ENCODE results near the gene PEDS1. TPM values are rescaled to one million over a fixed set of nuclear protein-coding genes. Genes with fewer than 3 reads are reported as not detected.
"Not testable (repeated sequence)": the region's sequence is repeated elsewhere in the genome, so short reads cannot be mapped to it uniquely, and the experiment has no call there.

PEDS1 gene
- total RNA-seq, 6 donors from 2014 or later, result 30.4 to 59.3 (median 34.2) TPM

DNA sequence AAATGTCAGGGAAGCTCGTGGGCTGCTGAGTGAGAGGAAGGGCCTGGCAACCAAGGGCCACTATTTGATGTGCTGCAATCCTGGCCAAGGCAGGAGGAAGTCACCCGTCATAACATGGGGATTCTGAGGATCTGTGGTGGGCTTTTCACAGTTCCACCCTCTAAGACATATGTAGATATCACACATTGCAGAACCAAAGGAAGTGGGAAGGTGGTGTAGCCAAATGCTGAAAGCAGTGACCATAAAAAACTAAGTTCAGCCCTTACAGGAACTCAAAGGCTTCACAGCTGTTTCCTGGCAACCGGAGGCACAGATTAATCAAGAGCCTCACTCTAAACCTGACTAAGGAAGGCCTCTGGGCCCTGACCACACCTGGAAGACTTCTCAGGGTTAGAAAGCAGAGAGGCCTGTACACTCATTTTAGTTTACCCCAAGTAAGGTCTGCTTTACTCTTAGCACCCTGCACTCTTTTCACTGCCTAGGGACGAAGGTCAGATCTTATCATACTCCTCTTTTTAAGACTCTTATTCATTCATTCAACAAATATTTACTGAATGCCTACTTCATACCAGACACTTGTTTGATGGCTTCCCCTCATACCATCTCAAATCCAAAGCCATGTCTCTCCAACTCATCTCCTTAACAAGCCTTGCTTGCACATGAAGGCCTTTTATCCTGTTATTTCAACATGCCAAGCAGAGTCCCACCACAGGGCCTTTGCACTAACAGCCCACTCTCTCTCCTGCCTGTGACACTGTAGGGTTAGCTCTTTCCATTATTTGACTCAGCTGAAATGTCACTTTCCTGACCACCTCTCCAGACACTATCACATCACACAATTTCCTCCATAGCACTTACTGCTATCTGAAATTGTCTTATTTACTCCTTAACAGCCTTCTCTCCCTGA lies 43.1 kb downstream of the PEDS1 start:
- no peaks in the 10 kb centered on the region for H3K9me3 ChIP-seq
- H3K27ac ChIP-seq, result peak overlapping the region in 3 of 4 donors; percentile 15 to 99 (median 45)
- H3K36me3 ChIP-seq, result peaks cover 0 to 2% (median 0%) of the 10 kb centered on the region in 4 donors
- H3K4me1 ChIP-seq, result peaks cover 69 to 87% (median 70%) of the 10 kb centered on the region in 4 donors
- no peak for ATAC-seq (ENCODE audit: low FRiP score in 2 of 2)
- TF ChIP-seq, protein P1, sequence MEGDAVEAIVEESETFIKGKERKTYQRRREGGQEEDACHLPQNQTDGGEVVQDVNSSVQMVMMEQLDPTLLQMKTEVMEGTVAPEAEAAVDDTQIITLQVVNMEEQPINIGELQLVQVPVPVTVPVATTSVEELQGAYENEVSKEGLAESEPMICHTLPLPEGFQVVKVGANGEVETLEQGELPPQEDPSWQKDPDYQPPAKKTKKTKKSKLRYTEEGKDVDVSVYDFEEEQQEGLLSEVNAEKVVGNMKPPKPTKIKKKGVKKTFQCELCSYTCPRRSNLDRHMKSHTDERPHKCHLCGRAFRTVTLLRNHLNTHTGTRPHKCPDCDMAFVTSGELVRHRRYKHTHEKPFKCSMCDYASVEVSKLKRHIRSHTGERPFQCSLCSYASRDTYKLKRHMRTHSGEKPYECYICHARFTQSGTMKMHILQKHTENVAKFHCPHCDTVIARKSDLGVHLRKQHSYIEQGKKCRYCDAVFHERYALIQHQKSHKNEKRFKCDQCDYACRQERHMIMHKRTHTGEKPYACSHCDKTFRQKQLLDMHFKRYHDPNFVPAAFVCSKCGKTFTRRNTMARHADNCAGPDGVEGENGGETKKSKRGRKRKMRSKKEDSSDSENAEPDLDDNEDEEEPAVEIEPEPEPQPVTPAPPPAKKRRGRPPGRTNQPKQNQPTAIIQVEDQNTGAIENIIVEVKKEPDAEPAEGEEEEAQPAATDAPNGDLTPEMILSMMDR (IDR thresholded peaks at IDR 0.05), result no peak
- TF ChIP-seq POLR2A (IDR thresholded peaks at IDR 0.05), result no peak
- no peak for TF ChIP-seq POLR2AphosphoS5 (IDR thresholded peaks at IDR 0.05)
- no peak for TF ChIP-seq EP300 (IDR thresholded peaks at IDR 0.05)
- peak in 1 of 2 donors; percentile 64 for DNase-seq
- H3K4me3 ChIP-seq, result no peak overlapping the region
- H3K27me3 ChIP-seq, result no peaks in the 10 kb centered on the region
- WGBS, 2 donors, result 9 to 13% methylated on average over 3 to 4 of the region's 4 CpGs

DNA sequence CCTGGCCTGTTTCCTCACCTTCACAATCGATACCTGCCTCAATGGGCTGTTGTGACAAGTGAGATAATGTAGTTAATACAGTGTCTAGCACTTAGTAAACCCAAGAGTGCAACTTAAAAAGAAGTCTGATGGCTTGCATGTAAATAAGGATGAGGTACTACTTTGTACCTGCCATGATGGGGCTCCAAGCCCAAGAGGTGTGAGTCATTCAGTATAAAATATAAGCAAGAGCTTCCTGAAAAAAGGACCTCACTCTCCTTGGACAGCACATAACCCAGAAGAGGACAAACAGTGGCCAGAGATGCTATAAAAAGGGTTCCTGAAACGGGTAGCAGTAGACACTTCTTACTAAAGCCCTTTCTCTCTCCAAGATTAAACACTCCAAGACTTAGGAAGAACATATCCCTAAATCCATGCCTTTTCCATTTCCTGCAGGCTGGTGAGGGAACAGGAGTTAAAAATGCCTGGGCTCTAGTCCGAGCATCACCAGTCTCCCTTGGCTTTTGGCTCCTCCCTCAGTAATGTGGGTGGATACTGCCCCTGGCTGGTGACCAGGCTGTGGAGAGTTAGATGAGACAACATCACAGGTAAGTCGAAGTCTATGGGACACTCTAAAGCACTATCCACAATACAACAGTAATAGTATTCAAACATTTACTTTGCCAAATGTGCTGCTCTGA lies 44.8 kb downstream of the PEDS1 start:
- Histone ChIP-seq H3K9me3 (no peaks in the 10 kb centered on the region), H3K27ac (peak overlapping the region in 1 of 4 donors; percentile 2), H3K36me3 (peaks cover 0 to 2% (median 0%) of the 10 kb centered on the region in 4 donors), H3K4me1 (peaks cover 55 to 73% (median 62%) of the 10 kb centered on the region in 4 donors), H3K4me3 (no peak overlapping the region), H3K27me3 (no peaks in the 10 kb centered on the region)
- DNase-seq (no peak), ATAC-seq (ENCODE audit: low FRiP score in 2 of 2) (no peak)
- 53 to 70% methylated on average over 4 of the region's 4 CpGs for WGBS, 2 donors
- TF ChIP-seq POLR2A (IDR thresholded peaks at IDR 0.05) (no peak), EP300 (IDR thresholded peaks at IDR 0.05) (no peak), POLR2AphosphoS5 (IDR thresholded peaks at IDR 0.05) (no peak)
- TF ChIP-seq, protein P1 (IDR thresholded peaks at IDR 0.05), result no peak

DNA sequence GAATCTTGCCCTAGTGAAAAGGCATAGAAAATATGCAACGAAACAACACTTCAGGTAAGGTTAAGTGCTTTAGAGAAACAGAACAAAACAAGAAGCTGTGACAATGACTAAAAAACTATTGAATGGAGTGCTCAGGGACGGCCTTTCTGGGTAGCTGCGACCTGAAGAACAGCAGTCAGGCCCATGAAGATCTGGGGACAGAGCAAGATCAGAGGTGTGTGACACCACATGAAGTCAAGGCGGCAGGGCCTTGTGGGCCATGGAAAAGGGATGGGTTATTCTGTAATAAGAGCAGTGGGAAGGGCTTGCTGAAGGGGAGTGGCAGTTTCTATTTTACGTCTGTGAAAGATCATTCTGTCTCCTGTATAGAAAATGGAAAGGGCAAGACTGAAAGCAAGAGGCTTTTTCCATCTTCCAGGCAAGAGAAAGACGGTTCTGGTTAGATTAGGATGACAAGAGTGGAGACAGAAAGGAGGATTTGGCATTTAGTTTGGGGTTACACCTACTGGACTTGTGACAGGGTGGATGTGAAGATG lies 45.7 kb downstream of the PEDS1 start:
- no peak for TF ChIP-seq EP300 (IDR thresholded peaks at IDR 0.05)
- TF ChIP-seq POLR2AphosphoS5 (IDR thresholded peaks at IDR 0.05), result no peak
- TF ChIP-seq POLR2A (IDR thresholded peaks at IDR 0.05), result no peak
- TF ChIP-seq, protein P1 (IDR thresholded peaks at IDR 0.05), result no peak
- ATAC-seq (ENCODE audit: low FRiP score in 2 of 2), result no peak
- Histone ChIP-seq H3K27me3 (no peaks in the 10 kb centered on the region), H3K9me3 (no peaks in the 10 kb centered on the region), H3K4me1 (peaks cover 54 to 76% (median 58%) of the 10 kb centered on the region in 4 donors), H3K27ac (peak overlapping the region in 2 of 4 donors; percentile 2 to 12), H3K4me3 (no peak overlapping the region), H3K36me3 (peaks cover 0 to 2% (median 0%) of the 10 kb centered on the region in 4 donors)
- DNase-seq, result no peak
- WGBS, 2 donors, result 67 to 70% methylated on average over 6 of the region's 6 CpGs

DNA sequence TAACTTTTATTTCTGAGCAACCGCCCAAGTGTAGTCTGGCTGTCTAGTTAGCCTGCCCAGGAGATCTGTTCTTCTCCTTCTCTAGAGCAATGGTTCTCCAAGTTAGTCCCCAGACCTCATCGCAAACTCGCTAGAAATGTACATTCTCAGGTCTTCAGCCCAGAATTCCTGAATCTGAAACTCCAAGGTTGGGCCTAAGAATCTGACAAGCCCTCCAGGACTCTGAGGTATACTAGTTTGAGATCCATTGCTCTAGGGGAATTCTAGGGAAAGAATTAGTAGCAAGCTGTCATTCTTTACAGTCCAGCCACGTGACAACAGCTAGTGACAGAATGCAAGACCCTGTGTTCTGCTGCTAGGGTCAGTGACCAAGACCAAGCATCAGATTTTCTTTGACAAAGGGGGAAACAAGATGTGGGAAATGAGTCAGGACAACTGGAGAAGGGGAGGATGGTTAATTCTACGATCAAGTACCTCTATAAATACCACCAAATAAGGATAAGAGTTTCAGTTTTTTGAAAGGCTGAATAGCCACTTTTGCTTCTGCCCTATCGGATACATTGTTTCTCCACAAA lies 46.4 kb downstream of the PEDS1 start:
- H3K27ac ChIP-seq, result peak overlapping the region in 3 of 4 donors; percentile 0 to 12 (median 2)
- no peaks in the 10 kb centered on the region for H3K27me3 ChIP-seq
- H3K4me3 ChIP-seq, result no peak overlapping the region
- WGBS, 2 donors, result 68 to 78% methylated on average over 5 to 6 of the region's 6 CpGs
- H3K9me3 ChIP-seq, result no peaks in the 10 kb centered on the region
- peaks cover 0 to 2% (median 0%) of the 10 kb centered on the region in 4 donors for H3K36me3 ChIP-seq
- no peak for ATAC-seq (ENCODE audit: low FRiP score in 2 of 2)
- peaks cover 53 to 81% (median 58%) of the 10 kb centered on the region in 4 donors for H3K4me1 ChIP-seq
- no peak for DNase-seq
- TF ChIP-seq POLR2AphosphoS5 (IDR thresholded peaks at IDR 0.05) (no peak), POLR2A (IDR thresholded peaks at IDR 0.05) (no peak), EP300 (IDR thresholded peaks at IDR 0.05) (no peak)
- TF ChIP-seq, protein P1 (IDR thresholded peaks at IDR 0.05), result no peak

DNA sequence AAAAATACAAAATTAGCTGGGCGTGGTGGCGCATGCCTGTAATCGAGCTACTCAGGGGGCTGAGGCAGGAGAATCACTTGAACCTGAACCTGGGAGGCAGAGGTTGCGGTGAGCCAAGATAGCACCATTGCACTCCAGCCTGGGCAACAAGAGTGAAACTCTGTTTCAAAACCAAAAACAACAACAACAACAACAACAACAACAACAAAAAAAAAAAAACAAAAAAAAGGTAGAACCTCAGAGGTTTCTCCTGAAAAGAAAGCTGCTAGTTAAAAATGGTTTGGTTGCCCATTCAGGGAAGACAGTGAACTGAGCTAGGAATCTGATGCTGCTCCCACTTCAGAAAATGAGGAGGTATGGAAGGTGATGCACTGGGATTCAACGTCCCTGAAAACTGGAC lies 46.9 kb downstream of the PEDS1 start:
- H3K4me1 ChIP-seq, result peaks cover 52 to 81% (median 55%) of the 10 kb centered on the region in 4 donors
- not testable (repeated sequence) for DNase-seq; H3K9me3 ChIP-seq; ATAC-seq (ENCODE audit: low FRiP score in 2 of 2); H3K4me3 ChIP-seq; H3K27me3 ChIP-seq; H3K36me3 ChIP-seq
- H3K27ac ChIP-seq, result peak overlapping the region in 2 of 4 donors; percentile 0 to 12
- 64 to 81% methylated on average over 4 to 5 of the region's 5 CpGs for WGBS, 2 donors

Data from upper lobe of left lung (tissue), 6 donors.